Endodermal cell (in vitro differentiated cells): ENCODE measurements around the gene C19orf67. TPM values are rescaled to one million over a fixed set of nuclear protein-coding genes. Genes with fewer than 3 reads are reported as not detected.

Source experiments
- DNase-seq: peaks from one replicate; pipeline ENCODE4 v3.0.0-alpha.2; 2017
- H3K27ac ChIP-seq: 2 replicates; pipeline ENCODE4 v1.5.1; 2013; ENCODE audit warnings: mild to moderate bottlenecking, low read depth, low read length, moderate library complexity
- H3K27me3 ChIP-seq: 2 replicates; pipeline ENCODE4 v1.6.1; 2013; ENCODE audit warnings: mild to moderate bottlenecking, low read length, moderate library complexity; ENCODE audit not compliant: insufficient read depth, control insufficient read depth, poor library complexity, severe bottlenecking
- H3K36me3 ChIP-seq: 2 replicates; pipeline ENCODE4 v1.7.0; 2013; ENCODE audit warnings: mild to moderate bottlenecking, low read length, moderate library complexity; ENCODE audit not compliant: control insufficient read depth, insufficient read depth
- H3K4me1 ChIP-seq: one replicate; pipeline ENCODE4 v1.7.0; 2013; ENCODE audit warnings: low read length; ENCODE audit not compliant: control insufficient read depth, insufficient read depth
- H3K4me3 ChIP-seq: 2 replicates; pipeline ENCODE4 v1.5.1; 2013; ENCODE audit warnings: mild to moderate bottlenecking, low read length, moderate library complexity
- H3K9ac ChIP-seq: 2 replicates; pipeline ENCODE4 v1.6.1; 2013; ENCODE audit warnings: mild to moderate bottlenecking, low read length, moderate library complexity; ENCODE audit not compliant: poor library complexity, severe bottlenecking; ENCODE audit errors: extremely low read depth
- H3K9me3 ChIP-seq: 2 replicates; pipeline ENCODE4 v1.6.1; 2013; ENCODE audit warnings: mild to moderate bottlenecking, low read length, moderate library complexity; ENCODE audit not compliant: control insufficient read depth
- H3K27ac Mint-ChIP-seq: 2 replicates; pipeline ENCODE4 v1.8.0; 2020; ENCODE audit warnings: mixed read lengths
- H3K27me3 Mint-ChIP-seq: 2 replicates; pipeline ENCODE4 v1.8.0; 2021; ENCODE audit warnings: mild to moderate bottlenecking, mixed read lengths; ENCODE audit not compliant: insufficient read depth
- H3K36me3 Mint-ChIP-seq: 2 replicates; pipeline ENCODE4 v1.8.0; 2020; ENCODE audit warnings: low read depth, mixed read lengths
- H3K4me1 Mint-ChIP-seq: 2 replicates; pipeline ENCODE4 v1.8.0; 2020; ENCODE audit warnings: mixed read lengths
- H3K4me3 Mint-ChIP-seq: 2 replicates; pipeline ENCODE4 v1.8.0; 2020; ENCODE audit warnings: mild to moderate bottlenecking, moderate library complexity, mixed read lengths
- H3K9me3 Mint-ChIP-seq: 2 replicates; pipeline ENCODE4 v1.8.0; 2020; ENCODE audit warnings: mild to moderate bottlenecking, mixed read lengths
- CTCF ChIP-seq: fragments of 200-600 bp; sonication (generic); conservative IDR thresholded peaks from 2 replicates; pipeline ENCODE4 v1.5.0; 2021; ENCODE audit warnings: antibody characterized with exemption, mild to moderate bottlenecking
- whole genome bisulfite sequencing, 2 experiments: methylation state at CpG; one replicate each; pipeline versions ENCODE4 v1.1.5 to v1.1.7; 2013; ENCODE audit warnings: missing lambda C conversion rate in 2 of 2, mixed read lengths in 1 of 2; ENCODE audit not compliant: insufficient coverage in 1 of 2, insufficient read length in 1 of 2; 5-methylcytosine and 5-hydroxymethylcytosine counted together
- total RNA-seq, 2 donors: library from RNA; stranded (reverse); fragmentation: NEBNext Ultra II Directional in 1 of 2; extraction: Animal tissue kit (Norgen Biotek cat#: 25700) in 1 of 2; gene quantifications; 2 replicates in 1 of 2; 3 replicates in 1 of 2; pipeline ENCODE4 v1.2.1, GENCODE V29; 2021

C19orf67 gene
- total RNA-seq, 2 donors from 2014 or later = 0.73 to 1.1 TPM

GRCh38 chr19:14113762-14114414 lies 28.3 kb upstream of the C19orf67 start:
- Histone ChIP-seq H3K4me1 (peaks cover 12% of the 10 kb centered on the region), H3K9ac (no peak overlapping the region), H3K27ac (no peak overlapping the region), H3K9me3 (no peaks in the 10 kb centered on the region), H3K27me3 (no peaks in the 10 kb centered on the region), H3K4me3 (no peak overlapping the region), H3K36me3 (no peaks in the 10 kb centered on the region)
- DNase-seq = peak; percentile 71
- H3K4me1 Mint-ChIP-seq = peaks cover 19% of the 10 kb centered on the region
- no peaks in the 10 kb centered on the region for H3K9me3 Mint-ChIP-seq
- H3K4me3 Mint-ChIP-seq = no peak overlapping the region
- no peak overlapping the region for H3K27ac Mint-ChIP-seq
- H3K36me3 Mint-ChIP-seq = no peaks in the 10 kb centered on the region
- no peaks in the 10 kb centered on the region for H3K27me3 Mint-ChIP-seq
- WGBS, 2 experiments = 62 to 91% methylated on average over 2 to 18 of the region's 18 CpGs
- peak; percentile 64 for TF ChIP-seq CTCF

- Mint-ChIP-seq H3K9me3 (no peaks in the 10 kb centered on the region), H3K4me3 (no peak overlapping the region), H3K27me3 (no peaks in the 10 kb centered on the region), H3K27ac (peak overlapping the region; percentile 58), H3K4me1 (peaks cover 14% of the 10 kb centered on the region), H3K36me3 (no peaks in the 10 kb centered on the region)
- no peaks in the 10 kb centered on the region for H3K9me3 ChIP-seq
- no peak overlapping the region for H3K4me3 ChIP-seq
- 58 to 77% methylated on average over 9 to 12 of the region's 12 CpGs for WGBS, 2 experiments
- H3K9ac ChIP-seq = no peak overlapping the region
- H3K27ac ChIP-seq = no peak overlapping the region
- no peak for DNase-seq
- no peaks in the 10 kb centered on the region for H3K27me3 ChIP-seq
- no peaks in the 10 kb centered on the region for H3K36me3 ChIP-seq
- no peak for TF ChIP-seq CTCF
- peaks cover 12% of the 10 kb centered on the region for H3K4me1 ChIP-seq
Measured at GRCh38 chr19:14112809-14113385, 27.3 kb upstream of the C19orf67 start.

- no peak for DNase-seq
- Histone ChIP-seq H3K9ac (no peak overlapping the region), H3K4me1 (peaks cover 12% of the 10 kb centered on the region), H3K27me3 (no peaks in the 10 kb centered on the region), H3K4me3 (no peak overlapping the region), H3K9me3 (no peaks in the 10 kb centered on the region), H3K36me3 (no peaks in the 10 kb centered on the region), H3K27ac (no peak overlapping the region)
- no peak overlapping the region for H3K27ac Mint-ChIP-seq
- H3K4me1 Mint-ChIP-seq = peaks cover 14% of the 10 kb centered on the region
- no peak overlapping the region for H3K4me3 Mint-ChIP-seq
- no peak for TF ChIP-seq CTCF
- no peaks in the 10 kb centered on the region for H3K27me3 Mint-ChIP-seq
- H3K36me3 Mint-ChIP-seq = no peaks in the 10 kb centered on the region
- H3K9me3 Mint-ChIP-seq = no peaks in the 10 kb centered on the region
- 87 to 88% methylated on average over 7 to 12 of the region's 12 CpGs for WGBS, 2 experiments
Measured at GRCh38 chr19:14112051-14112808, 26.6 kb upstream of the C19orf67 start.
